ENCODE measurements around the gene PRL.

PRL gene

GRCh38 chr6:22296936-22297335, at the start of gene PRL:
Gene PRL, minus strand, starts transcription at chr6:22297036. Its CDS starts 54 bp downstream, at chr6:22296982.
- no peak for DNase-seq (ENCODE audit: extremely low read depth in 1 of 2, low read depth in 1 of 2)

- DNase-seq (ENCODE audit: extremely low read depth in 1 of 2, low read depth in 1 of 2), result no peak
These were observed 47.0 kb upstream of the PRL start for GRCh38 chr6:22343864-22344263.

GRCh38 chr6:22334778-22335177, 37.9 kb upstream of the PRL start:
- DNase-seq (ENCODE audit: extremely low read depth in 1 of 2, low read depth in 1 of 2), result no peak

GRCh38 chr6:22333802-22334201, 37.0 kb upstream of the PRL start:
- no peak for DNase-seq (ENCODE audit: extremely low read depth in 1 of 2, low read depth in 1 of 2)

- no peak for DNase-seq (ENCODE audit: extremely low read depth in 1 of 2, low read depth in 1 of 2)
These were observed 35.9 kb upstream of the PRL start for GRCh38 chr6:22332711-22333110.

GRCh38 chr6:22332216-22332615, 35.4 kb upstream of the PRL start:
- no peak for DNase-seq (ENCODE audit: extremely low read depth in 1 of 2, low read depth in 1 of 2)

GRCh38 chr6:22330941-22331340, 34.1 kb upstream of the PRL start:
- no peak for DNase-seq (ENCODE audit: extremely low read depth in 1 of 2, low read depth in 1 of 2)

- DNase-seq (ENCODE audit: extremely low read depth in 1 of 2, low read depth in 1 of 2), result no peak
These were observed 31.6 kb upstream of the PRL start for GRCh38 chr6:22328474-22328873.

GRCh38 chr6:22327881-22328280, 31.0 kb upstream of the PRL start:
- DNase-seq (ENCODE audit: extremely low read depth in 1 of 2, low read depth in 1 of 2), result no peak

GRCh38 chr6:22326500-22326899, 29.7 kb upstream of the PRL start:
- DNase-seq (ENCODE audit: extremely low read depth in 1 of 2, low read depth in 1 of 2), result no peak

- DNase-seq (ENCODE audit: extremely low read depth in 1 of 2, low read depth in 1 of 2), result no peak
These were observed 28.6 kb upstream of the PRL start for GRCh38 chr6:22325481-22325880.

- DNase-seq (ENCODE audit: extremely low read depth in 1 of 2, low read depth in 1 of 2), result no peak
These were observed 27.0 kb upstream of the PRL start for GRCh38 chr6:22323848-22324247.

- DNase-seq (ENCODE audit: extremely low read depth in 1 of 2, low read depth in 1 of 2), result no peak
These were observed 25.5 kb upstream of the PRL start for GRCh38 chr6:22322103-22323030.

GRCh38 chr6:22320750-22321149, 23.9 kb upstream of the PRL start:
- no peak for DNase-seq (ENCODE audit: extremely low read depth in 1 of 2, low read depth in 1 of 2)

GRCh38 chr6:22318404-22318803, 21.6 kb upstream of the PRL start:
- no peak for DNase-seq (ENCODE audit: extremely low read depth in 1 of 2, low read depth in 1 of 2)

- no peak for DNase-seq (ENCODE audit: extremely low read depth in 1 of 2, low read depth in 1 of 2)
These were observed 17.0 kb upstream of the PRL start for GRCh38 chr6:22313796-22314195.

GRCh38 chr6:22308939-22309338, 12.1 kb upstream of the PRL start:
- no peak for DNase-seq (ENCODE audit: extremely low read depth in 1 of 2, low read depth in 1 of 2)

GRCh38 chr6:22306741-22307466, 10.1 kb upstream of the PRL start:
- no peak for DNase-seq (ENCODE audit: extremely low read depth in 1 of 2, low read depth in 1 of 2)

- DNase-seq (ENCODE audit: extremely low read depth in 1 of 2, low read depth in 1 of 2), result no peak
These were observed 6.0 kb upstream of the PRL start for GRCh38 chr6:22302838-22303237.

GRCh38 chr6:22300273-22300998, 3.6 kb upstream of the PRL start:
- DNase-seq (ENCODE audit: extremely low read depth in 1 of 2, low read depth in 1 of 2), result no peak

GRCh38 chr6:22298475-22298890, 1.6 kb upstream of the PRL start:
- no peak for DNase-seq (ENCODE audit: extremely low read depth in 1 of 2, low read depth in 1 of 2)

All from activated CD8-positive, alpha-beta memory T cell treated with anti-CD3 and anti-CD28 coated beads for 1 hour (primary cell).